ENCODE data around the gene C11orf97. TPM values are rescaled to one million over a fixed set of nuclear protein-coding genes. Genes with fewer than 3 reads are reported as not detected.
"Not testable (repeated sequence)": the region's sequence is repeated elsewhere in the genome, so short reads cannot be mapped to it uniquely, and the experiment has no call there.

Gene C11orf97
- total RNA-seq, 1 donor from 2014 or later = not detected

GRCh38 chr11:94557421-94557820 lies 45.2 kb downstream of the C11orf97 start:
- no peak for DNase-seq (ENCODE audit: low read depth)

DNA sequence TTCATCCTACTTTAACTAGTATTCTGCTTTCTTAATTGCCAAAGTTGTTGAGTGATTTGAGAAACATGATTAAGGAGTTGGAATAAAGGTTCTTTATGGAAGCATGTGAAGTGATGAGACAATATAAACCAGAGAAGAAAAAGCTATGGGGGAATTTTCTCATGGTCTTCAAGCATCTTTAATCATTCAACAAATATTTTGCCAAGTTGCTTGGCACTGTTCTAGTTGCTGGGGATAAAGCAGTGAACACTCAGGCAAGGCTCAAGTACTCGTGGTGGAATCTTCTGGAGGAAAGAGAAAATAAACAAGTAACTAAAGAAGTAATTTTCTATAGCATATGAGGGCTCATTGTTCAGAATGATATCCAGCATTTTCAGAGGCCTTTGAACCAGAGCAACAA lies 45.7 kb downstream of the C11orf97 start:
- DNase-seq (ENCODE audit: low read depth) = no peak

DNA sequence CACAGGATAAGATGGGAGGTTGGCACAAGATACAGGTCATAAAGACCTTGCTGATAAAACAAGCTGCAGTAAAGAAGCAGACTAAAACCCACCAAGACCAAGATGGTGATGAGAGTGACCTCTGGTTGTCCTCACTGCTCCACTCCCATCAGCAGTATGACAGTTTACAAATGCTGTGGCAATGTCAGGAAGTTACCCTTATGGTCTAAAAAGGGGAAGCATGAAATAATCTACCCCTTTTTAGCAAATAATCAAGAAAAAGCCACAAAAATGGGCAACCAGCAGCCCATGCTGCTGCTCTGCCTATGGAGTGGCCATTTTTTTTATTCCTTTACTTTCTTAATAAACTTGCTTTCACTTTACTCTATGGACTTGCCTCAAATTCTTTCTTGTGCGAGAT lies 46.2 kb downstream of the C11orf97 start:
- DNase-seq (ENCODE audit: low read depth) = no peak

DNA sequence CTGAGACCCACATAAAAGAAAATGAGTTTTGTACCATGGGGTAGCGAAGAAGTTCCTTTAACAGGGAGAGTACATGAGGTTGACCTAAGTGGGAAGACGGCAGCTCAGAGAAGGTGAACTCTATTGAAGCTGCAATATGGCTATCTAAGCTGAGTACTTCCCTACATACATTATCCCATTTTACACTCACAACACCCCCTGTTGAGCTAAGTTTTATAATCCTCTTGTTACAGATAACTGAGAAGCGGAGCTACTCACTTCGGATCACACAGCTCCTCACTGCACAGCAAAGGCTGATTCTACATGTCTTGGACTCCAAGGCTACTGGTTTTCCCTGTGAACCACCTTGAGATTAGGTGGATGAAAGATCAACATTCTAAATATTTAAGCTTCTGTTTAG lies 46.7 kb downstream of the C11orf97 start:
- DNase-seq (ENCODE audit: low read depth) = no peak

DNA sequence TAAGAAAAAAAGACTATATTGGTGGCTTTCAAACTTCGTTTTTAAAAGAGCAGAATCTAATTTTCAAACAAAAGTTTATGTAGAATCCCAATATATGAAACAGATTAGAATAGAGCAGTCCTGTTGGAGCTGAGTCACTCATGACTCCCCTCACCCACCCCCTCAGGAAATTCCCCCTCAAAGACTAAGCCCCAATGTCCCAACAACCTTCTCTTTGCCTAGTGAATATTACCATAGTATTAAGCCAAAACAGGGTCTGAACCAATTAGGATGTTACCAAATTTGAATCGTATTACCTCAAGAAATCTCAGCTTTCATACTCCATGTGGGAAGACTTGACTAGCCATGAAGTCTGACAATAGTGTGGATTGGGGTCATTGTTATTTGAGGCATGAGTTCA lies 47.1 kb downstream of the C11orf97 start:
- DNase-seq (ENCODE audit: low read depth) = no peak

DNA sequence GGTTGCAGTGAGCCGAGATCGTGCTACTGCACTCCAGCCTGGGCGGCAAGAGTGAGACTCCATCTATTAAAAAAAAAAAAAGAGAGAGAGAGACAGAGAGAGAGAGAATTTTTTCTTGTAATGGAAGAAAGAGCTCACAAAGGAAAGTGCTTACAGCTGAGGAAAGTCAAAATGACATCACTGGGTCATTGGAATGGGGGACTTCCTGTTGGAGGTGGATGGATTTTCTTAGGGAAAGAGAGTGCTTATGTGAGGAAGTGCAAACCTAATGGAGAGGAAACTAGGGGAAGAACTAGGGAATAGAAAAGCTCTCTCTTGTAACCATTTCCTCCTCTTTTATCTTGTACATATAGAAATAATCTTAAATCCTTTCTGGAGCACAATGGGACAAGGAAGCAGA lies 48.6 kb downstream of the C11orf97 start:
- DNase-seq (ENCODE audit: low read depth) = no peak

DNA sequence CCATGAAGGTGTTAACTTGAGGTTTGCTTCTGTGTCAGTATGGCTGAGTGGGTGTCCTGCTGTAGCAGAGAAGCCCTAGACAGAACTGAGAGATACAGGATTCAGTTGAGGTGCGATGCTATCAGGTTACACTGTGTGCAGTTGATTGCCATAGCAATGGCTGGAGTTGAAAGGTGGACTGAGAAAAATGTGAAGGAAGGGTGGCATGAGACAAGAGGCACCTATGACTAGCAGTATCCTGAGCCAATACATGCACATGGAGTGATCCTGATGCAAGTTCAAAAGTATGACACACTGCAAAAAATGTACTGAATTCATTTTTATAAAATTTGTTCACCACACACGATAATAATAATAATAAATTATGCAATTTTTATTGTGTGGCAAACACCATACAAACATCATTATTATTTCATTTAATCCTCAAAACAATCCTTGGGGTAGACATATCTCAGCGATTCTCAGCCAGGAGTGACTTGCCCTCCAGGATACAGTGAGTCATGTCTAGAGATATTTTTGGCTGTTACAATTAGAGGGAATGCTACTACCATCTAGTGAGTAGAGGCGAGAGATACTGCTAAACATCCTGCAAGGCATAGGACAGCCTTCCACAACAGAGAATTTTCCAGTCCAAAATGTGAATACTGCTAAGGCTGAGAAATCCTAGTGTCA lies 51.1 kb downstream of the C11orf97 start:
- DNase-seq (ENCODE audit: low read depth) = peak; percentile 70

GRCh38 chr11:94563848-94564467 lies 51.7 kb downstream of the C11orf97 start:
- DNase-seq (ENCODE audit: low read depth) = no peak

DNA sequence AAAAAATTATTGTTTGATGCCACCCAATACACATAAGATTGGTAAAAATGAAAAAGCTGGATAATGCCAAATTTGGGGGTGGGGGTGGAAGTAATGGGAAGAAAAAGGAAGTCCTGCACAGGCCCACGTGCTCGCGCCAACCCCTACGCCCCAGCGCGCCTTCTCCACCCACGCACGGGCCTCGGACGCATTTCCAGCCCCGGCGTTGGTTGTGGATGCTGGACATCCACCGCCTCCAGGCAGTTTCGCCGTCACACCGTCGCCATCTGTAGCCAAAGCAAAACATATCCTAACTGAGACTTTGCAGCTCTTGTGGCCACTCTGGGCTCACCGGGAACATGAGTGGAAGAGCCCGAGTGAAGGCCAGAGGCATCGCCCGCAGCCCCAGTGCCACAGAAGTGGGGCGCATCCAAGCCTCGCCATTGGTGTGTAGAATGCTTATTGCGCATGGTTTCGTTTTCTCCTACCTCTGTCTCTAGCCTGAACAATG lies 55.0 kb downstream of the C11orf97 start, which contains the start of gene PIWIL4:
Gene PIWIL4, plus strand, starts transcription at position 188 of the 490 bp plus-strand sequence. Its CDS starts 151 bp downstream, at position 339.
- DNase-seq (ENCODE audit: low read depth) = no peak

DNA sequence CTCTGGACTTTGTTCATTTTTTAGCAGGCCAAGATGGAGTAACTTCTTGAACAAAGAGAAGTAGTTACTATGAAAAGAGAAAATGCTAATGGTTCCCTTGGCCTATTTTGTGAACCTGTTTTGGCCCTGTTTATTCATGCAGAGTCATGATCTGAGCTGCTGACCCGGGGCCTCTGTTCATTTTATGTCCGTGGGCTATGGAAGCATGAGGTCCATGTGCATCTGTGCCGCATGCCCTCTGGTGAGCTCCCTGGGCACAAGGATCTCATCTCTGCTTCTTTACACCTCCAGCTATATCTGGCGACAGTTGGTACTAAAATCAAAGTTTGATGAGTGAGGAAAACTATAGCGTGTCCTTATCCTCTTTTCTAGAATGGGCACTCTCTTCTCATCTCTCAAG lies 55.9 kb downstream of the C11orf97 start:
- no peak for DNase-seq (ENCODE audit: low read depth)

GRCh38 chr11:94568717-94569116 lies 56.5 kb downstream of the C11orf97 start:
- DNase-seq (ENCODE audit: low read depth) = no peak

DNA sequence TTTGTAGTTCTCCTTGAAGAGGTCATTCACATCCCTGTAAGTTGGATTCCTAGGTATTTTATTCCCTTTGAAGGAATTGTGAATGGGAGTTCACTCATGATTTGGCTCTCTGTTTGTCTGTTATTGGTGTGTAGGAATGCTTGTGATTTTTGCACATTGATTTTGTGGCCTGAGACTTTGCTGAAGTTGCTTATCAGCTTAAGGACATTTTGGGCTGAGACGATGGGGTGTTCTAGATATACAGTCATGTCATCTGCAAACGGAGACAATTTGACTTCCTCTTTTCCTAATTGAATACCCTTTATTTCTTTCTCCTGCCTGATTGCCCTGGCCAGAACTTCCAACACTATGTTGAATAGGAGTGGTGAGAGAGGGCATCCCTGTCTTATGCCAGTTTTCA lies 60.7 kb downstream of the C11orf97 start:
- DNase-seq (ENCODE audit: low read depth) = not testable (repeated sequence)

DNA sequence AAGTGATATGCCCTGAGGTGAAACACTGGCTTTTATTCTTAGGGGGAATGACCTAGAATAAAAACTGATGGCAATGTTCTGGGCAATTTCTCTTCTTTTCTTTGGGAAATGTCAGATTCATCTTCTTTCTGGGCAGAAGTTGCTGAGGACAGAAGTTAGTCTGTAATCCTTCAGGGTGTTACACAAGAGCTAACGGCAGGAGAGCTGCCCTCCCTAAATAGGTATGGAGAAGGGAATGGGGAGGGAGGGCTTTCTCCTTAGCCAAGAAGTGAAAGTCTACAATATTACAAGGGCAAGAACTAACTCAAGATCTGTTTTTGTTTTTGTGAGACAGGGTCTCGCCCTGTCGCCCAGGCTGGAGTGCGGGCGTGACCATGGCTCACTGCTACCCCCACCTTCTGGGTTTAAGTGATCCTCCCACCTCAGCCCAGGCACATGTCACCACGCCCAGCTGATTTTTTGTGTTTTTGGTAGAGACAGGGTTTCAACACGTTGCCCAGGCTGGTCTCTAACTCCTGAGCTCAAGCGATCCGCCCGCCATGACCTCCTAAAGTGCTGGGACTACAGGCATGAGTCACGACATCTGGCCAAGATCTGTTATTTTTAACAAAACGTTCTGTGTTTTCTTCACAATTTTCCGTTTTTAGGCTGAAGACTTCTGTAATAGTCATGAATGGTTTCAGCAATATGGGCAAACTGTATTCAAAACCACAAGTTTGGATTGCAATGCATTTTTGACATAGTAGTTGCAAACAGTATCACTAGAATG lies 62.1 kb downstream of the C11orf97 start:
- DNase-seq (ENCODE audit: low read depth) = peak; percentile 28

- DNase-seq (ENCODE audit: low read depth) = no peak
Measured at GRCh38 chr11:94576306-94576705, 64.0 kb downstream of the C11orf97 start.

- no peak for DNase-seq (ENCODE audit: low read depth)
Measured at GRCh38 chr11:94577841-94578240, 65.6 kb downstream of the C11orf97 start.

MicroRNA genes within 50 kb of the gene (microRNA counts, 767-probe panel; counts per million panel counts)
- microRNA hsa-miR-548l = not detected

Small RNAs within 50 kb of the gene (microRNA-seq; reads per million reads assigned to microRNA genes)
- gene MIR548L = 3.4 reads per million, percentile 15 among the genes with 10 or more reads in this experiment

Other genes with a start within 250 kb of the C11orf97 start
- gene IZUMO1R, start 207.9 kb upstream of the C11orf97 start, total RNA-seq = not detected in 2 replicates
- gene GPR83, start 111.0 kb upstream of the C11orf97 start, total RNA-seq = 0.05 TPM in 1 of 2 replicates, not detected in the other
- 12.1 and 13.2 TPM in 2 replicates for gene MRE11, start 18.6 kb upstream of the C11orf97 start, total RNA-seq
- 12.4 and 12.5 TPM in 2 replicates for gene ANKRD49, start 18.5 kb upstream of the C11orf97 start, total RNA-seq
- 3.9 and 4.0 TPM in 2 replicates for gene FUT4, start 31.5 kb downstream of the C11orf97 start, total RNA-seq
- 0.72 and 0.73 TPM in 2 replicates for gene PIWIL4, start 54.9 kb downstream of the C11orf97 start, total RNA-seq